Fibroblast of pulmonary artery (primary cell): ENCODE measurements around the gene SINHCAF.

Source experiments
- DNase-seq: peaks from one replicate; pipeline ENCODE4 v3.0.0-alpha.2; 2010; ENCODE audit warnings: low read depth
- H3K4me3 ChIP-seq: replicated peaks from 2 replicates; pipeline ENCODE4 v1.5.1; 2011; ENCODE audit warnings: low read depth, mild to moderate bottlenecking, control low read depth, low read length, moderate library complexity
- TF ChIP-seq, protein P1 (sequence below): IDR thresholded peaks from 2 replicates; pipeline ENCODE4 v1.5.1; 2011; ENCODE audit warnings: mild to moderate bottlenecking, control low read depth, low read length, inconsistent platforms; ENCODE audit errors: missing control alignments

SINHCAF gene

DNA sequence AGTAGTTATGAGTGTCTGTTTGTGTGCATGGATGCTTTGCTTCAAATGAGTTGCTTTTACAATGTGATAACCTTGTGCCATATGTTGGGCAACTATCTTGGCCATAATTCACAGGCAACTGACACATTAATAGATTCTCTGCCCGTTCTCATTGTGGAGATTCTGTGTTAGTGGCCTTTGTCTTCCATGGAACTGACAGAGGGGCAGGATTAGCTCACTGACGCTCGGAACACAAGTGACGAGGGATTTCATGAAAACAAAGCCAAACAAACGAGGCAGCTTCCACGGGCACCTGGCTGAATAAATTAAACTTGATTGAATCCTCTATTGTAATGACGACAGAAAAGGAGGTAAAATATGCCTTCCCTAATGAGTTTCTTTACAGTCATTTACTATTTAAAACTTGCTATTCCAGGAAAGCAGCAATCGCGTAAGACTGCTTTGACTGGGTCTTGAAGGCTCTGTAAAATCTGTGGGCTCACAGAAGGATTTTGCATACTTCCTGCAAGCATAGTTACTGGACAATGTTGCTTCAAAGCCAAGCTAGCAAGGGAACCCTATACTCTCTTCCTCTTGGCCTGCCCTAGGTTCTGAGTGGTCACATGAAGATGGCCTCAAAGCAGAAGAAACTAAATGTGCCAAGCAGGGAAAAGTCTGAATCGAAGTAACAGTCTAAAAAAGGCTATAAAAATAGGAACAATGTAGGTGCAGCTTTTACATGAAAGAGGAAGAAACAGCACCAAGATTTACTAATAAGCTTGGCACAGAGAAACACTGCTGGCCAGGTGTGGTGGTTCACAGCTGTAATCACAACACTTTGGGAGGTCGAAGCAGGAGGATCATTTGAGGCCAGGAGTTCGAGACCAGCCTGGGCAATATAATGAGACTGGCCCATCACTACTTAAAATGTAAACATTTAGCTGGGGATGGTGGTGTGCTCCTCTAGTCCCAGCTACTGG lies 28.1 kb upstream of the SINHCAF start:
- DNase-seq: no peak
- H3K4me3 ChIP-seq: no peak overlapping the region
- TF ChIP-seq, protein P1, sequence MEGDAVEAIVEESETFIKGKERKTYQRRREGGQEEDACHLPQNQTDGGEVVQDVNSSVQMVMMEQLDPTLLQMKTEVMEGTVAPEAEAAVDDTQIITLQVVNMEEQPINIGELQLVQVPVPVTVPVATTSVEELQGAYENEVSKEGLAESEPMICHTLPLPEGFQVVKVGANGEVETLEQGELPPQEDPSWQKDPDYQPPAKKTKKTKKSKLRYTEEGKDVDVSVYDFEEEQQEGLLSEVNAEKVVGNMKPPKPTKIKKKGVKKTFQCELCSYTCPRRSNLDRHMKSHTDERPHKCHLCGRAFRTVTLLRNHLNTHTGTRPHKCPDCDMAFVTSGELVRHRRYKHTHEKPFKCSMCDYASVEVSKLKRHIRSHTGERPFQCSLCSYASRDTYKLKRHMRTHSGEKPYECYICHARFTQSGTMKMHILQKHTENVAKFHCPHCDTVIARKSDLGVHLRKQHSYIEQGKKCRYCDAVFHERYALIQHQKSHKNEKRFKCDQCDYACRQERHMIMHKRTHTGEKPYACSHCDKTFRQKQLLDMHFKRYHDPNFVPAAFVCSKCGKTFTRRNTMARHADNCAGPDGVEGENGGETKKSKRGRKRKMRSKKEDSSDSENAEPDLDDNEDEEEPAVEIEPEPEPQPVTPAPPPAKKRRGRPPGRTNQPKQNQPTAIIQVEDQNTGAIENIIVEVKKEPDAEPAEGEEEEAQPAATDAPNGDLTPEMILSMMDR: no peak

DNA sequence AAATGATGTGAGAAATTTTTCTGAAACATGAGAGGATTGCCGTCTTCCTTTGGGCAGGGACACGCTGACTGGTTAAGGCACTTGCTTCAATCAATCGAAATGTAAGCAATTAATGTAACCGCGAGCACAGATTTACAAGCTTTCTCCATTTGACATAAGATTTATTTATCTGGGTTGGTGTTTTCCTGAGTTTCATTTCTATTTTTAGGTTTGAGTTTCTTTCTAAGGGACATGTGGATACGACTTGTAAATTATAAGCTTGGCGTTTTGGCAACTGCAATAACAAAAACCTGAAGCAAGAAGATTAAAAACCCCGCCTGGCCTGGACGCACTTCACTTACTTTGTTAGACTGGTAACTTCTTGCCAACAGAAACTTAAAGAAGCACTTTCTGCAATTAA lies 20.3 kb upstream of the SINHCAF start:
- no peak overlapping the region for H3K4me3 ChIP-seq
- TF ChIP-seq, protein P1: no peak
- no peak for DNase-seq

DNA sequence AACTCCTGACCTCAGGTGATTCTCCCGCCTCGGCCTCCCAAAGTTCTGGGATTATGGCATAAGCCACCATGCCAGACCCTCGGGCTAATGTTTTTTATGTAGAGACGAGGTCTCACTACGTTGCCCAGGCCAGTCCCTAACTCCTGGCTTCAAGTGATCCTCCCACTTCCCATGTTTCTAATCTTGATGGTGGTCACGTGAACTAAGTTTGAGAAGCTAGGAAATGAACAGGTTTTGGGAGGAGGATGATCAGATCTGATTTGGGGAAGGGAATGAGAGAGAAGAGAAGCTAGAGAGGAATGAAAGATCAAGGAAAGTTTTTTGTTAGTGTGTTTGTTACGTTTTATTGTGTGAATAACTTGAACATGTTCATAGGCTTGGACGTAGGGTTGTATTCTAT lies 17.2 kb upstream of the SINHCAF start:
- no peak for DNase-seq
- no peak overlapping the region for H3K4me3 ChIP-seq
- TF ChIP-seq, protein P1: no peak

DNA sequence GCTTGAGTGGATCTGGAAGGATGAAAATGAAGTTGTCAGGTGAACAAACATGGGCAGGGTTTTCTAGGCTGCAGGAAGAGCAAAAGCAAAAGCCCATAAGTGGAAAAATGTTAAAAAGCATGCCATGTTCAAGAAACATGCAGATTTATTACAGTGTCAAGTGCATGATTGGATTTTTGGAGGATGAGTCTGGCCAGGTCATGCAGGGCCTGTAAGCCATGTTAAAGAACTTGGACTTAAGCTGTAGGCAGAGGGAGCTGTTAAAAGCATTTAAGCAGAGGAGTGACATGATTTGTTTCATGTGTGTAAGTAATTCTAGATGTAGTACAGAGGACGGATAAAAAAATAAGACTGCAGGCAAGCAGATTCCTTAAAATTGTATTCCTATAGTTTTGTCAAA lies 16.3 kb upstream of the SINHCAF start:
- TF ChIP-seq, protein P1: no peak
- DNase-seq: no peak
- no peak overlapping the region for H3K4me3 ChIP-seq

DNA sequence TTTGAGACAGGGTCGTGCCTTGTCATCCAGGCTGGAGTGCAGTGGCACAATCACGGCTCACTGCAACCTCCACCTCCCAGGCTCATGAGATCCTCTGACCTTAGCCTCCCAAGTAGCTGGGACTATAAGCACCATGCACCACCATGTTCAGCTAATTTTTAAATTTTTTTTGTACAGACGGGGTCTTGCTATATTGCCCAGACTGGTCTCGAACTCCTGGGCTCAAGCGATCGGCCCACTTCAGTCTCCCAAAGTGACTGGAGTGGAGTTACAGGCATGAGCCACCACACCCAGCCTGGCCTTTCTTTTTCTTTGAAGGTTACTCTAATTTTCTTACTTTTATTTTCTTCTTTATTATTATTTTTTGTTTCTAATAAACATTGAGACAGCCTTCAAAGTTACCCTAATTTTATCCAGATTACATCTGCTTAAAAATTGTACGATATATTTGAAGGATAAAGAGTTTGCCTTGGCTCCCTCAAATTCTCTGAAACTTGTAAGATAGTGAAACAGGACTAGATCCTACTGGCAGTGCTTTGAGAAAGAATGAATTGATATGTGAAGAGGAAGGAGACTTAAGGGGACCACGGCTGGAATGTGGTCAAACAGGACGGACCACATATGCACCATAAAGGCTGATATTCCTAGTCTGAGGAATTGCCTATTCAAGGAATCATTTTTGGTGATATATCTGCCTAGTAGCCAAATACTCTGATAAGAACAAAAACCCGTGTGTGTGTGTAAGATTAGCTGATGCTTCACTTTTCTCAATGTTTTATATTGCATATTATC lies 14.1 kb upstream of the SINHCAF start:
- H3K4me3 ChIP-seq: no peak overlapping the region
- TF ChIP-seq, protein P1: no peak
- no peak for DNase-seq

DNA sequence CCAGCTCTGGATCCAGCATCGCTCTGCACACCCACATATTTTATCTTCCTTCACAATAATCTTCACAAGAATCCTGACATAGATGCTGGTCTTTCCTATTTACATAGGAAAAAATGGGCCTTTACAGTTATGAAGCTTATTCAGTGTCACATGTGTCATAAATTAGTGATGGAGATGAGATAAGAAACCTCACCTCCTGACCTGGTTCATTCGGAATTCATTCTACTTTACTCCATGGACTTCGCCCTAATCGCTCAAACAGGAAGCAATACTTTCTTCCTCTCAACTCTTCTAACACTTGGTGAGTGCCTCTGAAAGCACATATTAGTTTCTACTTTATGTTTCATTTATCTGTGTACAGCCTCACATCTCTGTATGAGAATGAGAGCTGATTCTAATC lies 12.0 kb upstream of the SINHCAF start:
- DNase-seq: no peak
- no peak overlapping the region for H3K4me3 ChIP-seq
- TF ChIP-seq, protein P1: no peak
